ENCODE data around the gene MYCBPAP. TPM values are rescaled to one million over a fixed set of nuclear protein-coding genes. Genes with fewer than 3 reads are reported as not detected.
"Not testable (repeated sequence)": the region's sequence is repeated elsewhere in the genome, so short reads cannot be mapped to it uniquely, and the experiment has no call there.

The MYCBPAP gene
- total and polyA plus RNA-seq, 5 experiments from 2014 or later: 0.80 to 2.6 (median 1.3) TPM; not detected in 1

DNA sequence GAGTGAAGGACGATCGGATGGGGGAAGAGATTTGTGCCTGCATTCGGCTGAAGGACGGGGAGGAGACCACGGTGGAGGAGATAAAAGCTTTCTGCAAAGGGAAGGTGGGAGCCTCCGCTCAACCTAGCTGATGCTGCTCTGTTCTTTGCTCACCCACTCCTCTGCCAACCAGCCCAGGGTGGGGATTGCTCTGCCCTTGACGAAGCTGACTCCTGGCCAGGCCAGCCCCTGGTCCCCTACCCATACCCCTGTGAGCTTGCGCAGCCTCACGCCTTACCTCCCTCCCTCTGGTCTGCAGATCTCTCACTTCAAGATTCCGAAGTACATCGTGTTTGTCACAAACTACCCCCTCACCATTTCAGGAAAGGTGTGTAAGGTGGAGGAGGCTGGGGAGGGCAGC lies 34.3 kb upstream of the MYCBPAP start:
- Mint-ChIP-seq H3K27me3 (peaks cover 0 to 17% (median 9%) of the 10 kb centered on the region in 5 donors), H3K4me1 (peaks cover 9 to 25% (median 17%) of the 10 kb centered on the region in 4 donors), H3K36me3 (peaks cover 0 to 7% (median 0%) of the 10 kb centered on the region in 3 donors), H3K9me3 (no peaks in the 10 kb centered on the region), H3K27ac (no peak overlapping the region), H3K4me3 (no peak overlapping the region)
- POLR2A ChIA-PET: interaction anchor here (0.6 to 0.8 kb wide), 2 partner anchors 43 to 51 kb away, joined by 3 to 8 read pairs; no protein-coding TSS in a partner anchor
- no peak for DNase-seq
- no peak for ATAC-seq

- POLR2A ChIA-PET: interaction anchor here (0.8 kb wide), 1 partner anchor 42 kb away, joined by 3 read pairs; no protein-coding TSS in a partner anchor
- ATAC-seq: no peak
- H3K36me3 Mint-ChIP-seq: peaks cover 0 to 7% (median 0%) of the 10 kb centered on the region in 3 donors
Measured at GRCh38 chr17:50474523-50474922, 33.7 kb upstream of the MYCBPAP start.

DNA sequence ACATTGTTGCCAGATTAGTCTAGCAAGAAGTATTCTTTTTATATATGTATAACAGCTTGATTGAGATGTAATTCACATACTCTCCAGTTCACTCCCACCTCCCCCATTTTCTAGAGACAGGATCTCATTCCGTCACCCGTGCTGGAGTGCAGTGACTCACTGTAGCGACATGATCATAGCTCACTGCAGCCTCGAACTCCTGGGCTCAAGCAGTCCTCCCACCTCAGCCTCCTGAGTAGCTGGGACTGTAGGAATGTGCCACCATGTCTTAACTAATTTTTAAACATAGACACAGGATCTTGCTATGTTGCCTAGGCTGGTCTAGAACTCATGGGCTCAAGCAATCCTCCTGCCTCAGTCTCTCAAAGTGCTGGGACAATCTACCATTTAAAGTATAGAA lies 32.9 kb upstream of the MYCBPAP start:
- peaks cover 14 to 36% (median 27%) of the 10 kb centered on the region in 4 donors for H3K4me1 Mint-ChIP-seq
- POLR2A ChIA-PET: no interaction called here
- DNase-seq: no peak
- H3K9me3 Mint-ChIP-seq: no peaks in the 10 kb centered on the region
- no peak overlapping the region for H3K27ac Mint-ChIP-seq
- ATAC-seq: no peak
- peak overlapping the region in 1 of 10 donors; percentile 45 for H3K4me3 Mint-ChIP-seq
- H3K36me3 Mint-ChIP-seq: peaks cover 0 to 7% (median 3%) of the 10 kb centered on the region in 3 donors
- H3K27me3 Mint-ChIP-seq: peaks cover 0 to 9% (median 8%) of the 10 kb centered on the region in 5 donors

More at GRCh38 chr17:50474523-50474922, 33.7 kb upstream of the MYCBPAP start:
- no peaks in the 10 kb centered on the region for H3K9me3 Mint-ChIP-seq
- no peak overlapping the region for H3K4me3 Mint-ChIP-seq
- no peak overlapping the region for H3K27ac Mint-ChIP-seq
- peaks cover 0 to 15% (median 9%) of the 10 kb centered on the region in 5 donors for H3K27me3 Mint-ChIP-seq
- H3K4me1 Mint-ChIP-seq: peaks cover 10 to 28% (median 19%) of the 10 kb centered on the region in 4 donors
- DNase-seq: no peak

DNA sequence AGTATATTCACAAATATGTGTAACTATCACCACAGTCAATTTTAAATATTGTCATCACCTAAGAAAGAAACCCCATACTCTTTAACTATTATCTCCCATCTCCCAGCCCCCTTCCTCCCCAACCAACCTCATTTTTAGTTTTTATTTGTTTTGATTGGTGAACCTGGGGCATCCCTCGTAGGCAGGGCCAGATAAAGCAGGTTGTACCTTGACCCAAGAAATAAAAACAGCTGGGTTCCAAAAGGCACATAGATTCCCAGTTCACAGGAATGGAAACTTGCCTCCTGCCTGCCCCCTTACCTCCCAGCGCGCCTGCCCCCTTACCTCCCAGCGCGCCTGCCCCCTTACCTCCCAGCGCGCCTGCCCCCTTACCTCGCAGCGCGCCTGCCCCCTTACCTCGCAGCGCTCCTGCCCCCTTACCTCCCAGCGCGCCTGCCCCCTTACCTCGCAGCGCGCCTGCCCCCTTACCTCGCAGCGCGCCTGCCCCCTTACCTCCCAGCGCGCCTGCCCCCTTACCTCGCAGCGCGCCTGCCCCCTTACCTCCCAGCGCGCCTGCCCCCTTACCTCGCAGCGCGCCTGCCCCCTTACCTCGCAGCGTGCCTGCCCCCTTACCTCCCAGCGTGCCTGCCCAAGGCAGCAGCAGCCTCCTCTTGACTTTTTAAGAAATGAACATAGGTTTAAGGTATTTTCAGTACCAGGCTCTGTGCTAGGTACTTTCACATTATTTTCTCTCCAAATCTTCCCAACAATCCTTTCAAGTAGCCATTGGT lies 32.3 kb upstream of the MYCBPAP start:
- not testable (repeated sequence) for H3K27me3 Mint-ChIP-seq, ATAC-seq, H3K36me3 Mint-ChIP-seq, DNase-seq, H3K9me3 Mint-ChIP-seq
- Mint-ChIP-seq H3K4me3 (peak overlapping the region in 1 of 10 donors; percentile 45), H3K27ac (peak overlapping the region in 5 of 10 donors; percentile 12 to 83 (median 65)), H3K4me1 (peaks cover 13 to 35% (median 29%) of the 10 kb centered on the region in 4 donors)
- POLR2A ChIA-PET: interaction anchor here (1.3 kb wide), 1 partner anchor 49 kb away, joined by 3 read pairs; no protein-coding TSS in a partner anchor

DNA sequence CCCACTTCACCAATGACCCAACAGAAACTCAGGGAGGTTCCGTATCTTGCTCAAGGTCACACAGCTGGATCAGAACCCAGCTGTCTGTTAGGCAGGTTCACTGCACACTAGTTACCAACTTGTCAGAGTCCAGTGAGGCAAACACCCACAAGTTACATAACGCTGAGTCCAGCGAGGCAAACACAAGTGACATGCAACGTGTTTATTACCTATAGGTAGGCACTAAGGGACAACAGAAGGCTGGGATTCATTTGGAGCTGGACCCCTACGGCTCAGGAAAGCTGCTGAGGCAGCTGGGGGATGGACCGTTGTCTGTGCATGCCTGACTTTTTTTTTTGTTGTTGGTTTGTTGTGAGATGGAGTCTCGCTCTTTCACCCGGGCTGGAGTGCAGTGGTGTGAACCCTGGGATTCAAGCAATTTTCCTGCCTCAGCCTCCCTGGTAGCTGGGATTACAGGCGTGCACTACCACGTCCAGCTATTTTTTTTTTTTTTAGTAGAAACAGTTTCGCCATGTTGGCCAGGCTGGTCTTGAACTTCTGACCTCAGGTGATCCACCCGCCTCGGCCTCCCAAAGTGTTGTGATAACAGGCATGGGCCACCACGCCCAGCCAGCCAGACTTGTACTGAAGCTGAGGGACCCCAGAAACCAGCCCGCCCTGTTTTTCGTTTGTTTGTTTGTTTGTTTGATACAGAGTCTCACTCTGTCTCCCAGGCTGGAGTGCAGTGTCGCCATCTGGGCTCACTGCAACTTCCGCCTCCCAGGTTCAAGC lies 31.5 kb upstream of the MYCBPAP start:
- Mint-ChIP-seq H3K9me3 (no peaks in the 10 kb centered on the region), H3K4me1 (peaks cover 13 to 29% (median 25%) of the 10 kb centered on the region in 4 donors), H3K27me3 (peaks cover 0 to 6% (median 0%) of the 10 kb centered on the region in 5 donors), H3K4me3 (peak overlapping the region in 2 of 10 donors; percentile 2 to 15), H3K36me3 (peaks cover 0 to 7% (median 4%) of the 10 kb centered on the region in 3 donors), H3K27ac (peak overlapping the region in 7 of 10 donors; percentile 12 to 83 (median 40))
- DNase-seq: no peak
- POLR2A ChIA-PET: interaction anchor here (1.3 kb wide), 1 partner anchor 50 kb away, joined by 3 read pairs; no protein-coding TSS in a partner anchor
- no peak for ATAC-seq

GRCh38 chr17:50477976-50478375 lies 30.3 kb upstream of the MYCBPAP start:
- Mint-ChIP-seq H3K4me3 (peak overlapping the region; percentile 72 to 88 (median 78)), H3K27me3 (peaks cover 0 to 6% (median 0%) of the 10 kb centered on the region in 5 donors), H3K4me1 (peaks cover 13 to 34% (median 31%) of the 10 kb centered on the region in 4 donors), H3K27ac (peak overlapping the region; percentile 86 to 95 (median 93)), H3K9me3 (no peaks in the 10 kb centered on the region), H3K36me3 (peaks cover 0 to 16% (median 6%) of the 10 kb centered on the region in 3 donors)
- POLR2A ChIA-PET: interaction anchor here (1.9 kb wide), 1 partner anchor 81 kb away, joined by 7 read pairs; the partner anchor contains the start of gene LRRC59
- DNase-seq (no peak), ATAC-seq (no peak)

DNA sequence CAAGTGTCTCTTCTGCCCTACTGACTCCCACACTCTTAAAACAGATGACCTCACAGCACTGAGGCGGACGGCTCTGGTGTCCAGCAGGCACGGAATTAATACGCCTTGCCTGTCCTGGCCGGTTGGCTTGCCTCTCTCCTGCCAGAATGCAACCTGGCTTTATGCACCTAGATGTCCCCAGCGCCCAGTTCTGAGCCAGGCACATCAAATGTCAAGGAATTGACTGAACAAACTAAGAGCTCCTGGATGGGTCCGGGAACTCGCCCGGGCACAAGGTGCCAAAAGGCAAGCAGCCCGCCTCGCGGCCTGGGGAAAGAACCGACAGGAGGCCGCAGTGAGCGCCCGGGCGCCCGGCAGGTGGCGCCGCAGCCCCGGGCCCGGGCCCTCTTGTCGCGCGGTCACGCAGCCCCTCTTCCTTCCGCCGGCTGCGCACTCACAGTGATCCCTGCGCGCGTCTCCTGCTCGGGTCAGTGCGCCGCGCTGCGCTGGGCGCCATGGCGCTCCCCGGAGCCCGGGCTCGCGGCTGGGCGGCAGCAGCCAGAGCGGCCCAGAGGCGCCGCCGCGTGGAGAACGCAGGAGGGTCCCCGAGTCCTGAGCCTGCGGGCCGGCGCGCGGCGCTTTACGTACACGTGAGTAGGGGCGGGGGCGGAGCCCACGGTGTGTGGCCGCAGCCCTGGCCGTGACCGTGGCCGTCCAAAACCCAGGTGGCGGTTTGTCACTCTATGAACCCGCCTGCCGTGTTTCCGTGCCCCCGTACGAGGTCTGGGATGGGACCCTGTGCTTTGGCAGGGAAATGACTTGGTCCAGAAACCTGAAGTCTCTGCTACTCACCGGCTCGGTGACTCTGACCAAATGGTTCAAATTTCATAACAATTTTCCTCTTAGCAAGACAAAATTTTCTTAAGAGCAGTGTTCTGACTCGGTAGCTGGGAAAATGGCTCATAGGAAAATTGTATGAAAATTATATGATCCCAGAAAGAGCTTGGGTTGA lies 29.6 kb upstream of the MYCBPAP start, which contains the start of gene RSAD1:
Gene RSAD1 (plus strand): TSS at position 470 of the 991 bp plus-strand sequence. CDS start 25 bp downstream, at position 495.
- peaks cover 0 to 6% (median 0%) of the 10 kb centered on the region in 5 donors for H3K27me3 Mint-ChIP-seq

GRCh38 chr17:50479522-50480141 lies 28.6 kb upstream of the MYCBPAP start:
- POLR2A ChIA-PET: interaction anchor here (1.2 to 1.9 kb wide), 4 partner anchors 52 to 133 kb away, joined by 3 to 7 read pairs (median 6); partner anchors contain the start of genes LRRC59 and XYLT2
- peaks cover 0 to 32% (median 10%) of the 10 kb centered on the region in 3 donors for H3K36me3 Mint-ChIP-seq
- H3K9me3 Mint-ChIP-seq: no peaks in the 10 kb centered on the region
- ATAC-seq (peak; percentile 58 to 62), DNase-seq (peak; percentile 25 to 81 (median 55))
- peak overlapping the region in 9 of 10 donors; percentile 57 to 95 (median 88) for H3K27ac Mint-ChIP-seq
- H3K4me1 Mint-ChIP-seq: peaks cover 11 to 34% (median 31%) of the 10 kb centered on the region in 4 donors
- peaks cover 0 to 6% (median 0%) of the 10 kb centered on the region in 5 donors for H3K27me3 Mint-ChIP-seq
- peak overlapping the region; percentile 85 to 94 (median 90) for H3K4me3 Mint-ChIP-seq

More for the DNA sequence above, 29.6 kb upstream of the MYCBPAP start, which contains the start of gene RSAD1:
- peaks cover 12 to 34% (median 31%) of the 10 kb centered on the region in 4 donors for H3K4me1 Mint-ChIP-seq
- peak within 1 kb of the TSS; percentile 90 to 95 (median 93) for H3K27ac Mint-ChIP-seq
- H3K4me3 Mint-ChIP-seq: peak within 1 kb of the TSS; percentile 85 to 94 (median 90)
- POLR2A ChIA-PET: interaction anchor here (1.2 to 1.9 kb wide), 4 partner anchors 53 to 132 kb away, joined by 3 to 7 read pairs (median 6); partner anchors contain the start of genes LRRC59 and XYLT2
- ATAC-seq (peak; percentile 91 to 94), DNase-seq (peak; percentile 69 to 91 (median 82))
- H3K9me3 Mint-ChIP-seq: no peaks in the 10 kb centered on the region
- H3K36me3 Mint-ChIP-seq: peaks cover 0 to 22% (median 6%) of the 10 kb centered on the region in 3 donors

DNA sequence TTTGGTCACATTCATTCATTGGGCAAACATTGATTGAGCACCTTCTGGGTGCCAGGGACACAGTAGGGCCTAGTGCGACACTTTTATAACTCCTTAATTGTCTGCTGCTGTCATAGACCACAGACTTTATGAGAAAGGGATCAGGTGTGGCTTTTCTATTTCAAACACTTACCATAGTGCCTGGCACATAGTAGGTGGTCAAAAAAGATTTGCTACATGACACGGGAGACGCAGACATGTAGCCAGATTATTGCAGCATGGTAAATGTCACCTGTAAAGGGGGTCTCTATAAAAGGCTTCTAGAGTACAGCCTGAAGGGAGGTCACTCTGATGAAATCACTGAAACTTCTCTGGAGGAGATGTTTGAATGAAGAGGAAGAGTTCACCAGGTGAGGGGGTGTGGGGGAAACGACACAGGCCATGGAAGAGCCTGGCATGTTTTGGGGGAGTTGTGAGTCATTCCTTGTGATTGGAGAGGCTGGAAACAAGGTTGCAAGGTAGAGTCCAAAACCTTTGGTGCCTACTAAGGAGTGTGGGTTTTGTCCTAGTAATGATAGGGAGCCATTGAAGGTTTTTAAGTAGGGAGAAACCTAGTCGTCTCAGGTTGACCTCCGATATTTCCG lies 28.0 kb upstream of the MYCBPAP start:
- POLR2A ChIA-PET: interaction anchor here (1.2 to 1.9 kb wide), 3 partner anchors 52 to 134 kb away, joined by 3 to 7 read pairs (median 7); partner anchors contain the start of genes LRRC59 and XYLT2
- Mint-ChIP-seq H3K27ac (peak overlapping the region in 6 of 10 donors; percentile 39 to 95 (median 74)), H3K36me3 (peaks cover 0 to 38% (median 10%) of the 10 kb centered on the region in 3 donors), H3K4me3 (peak overlapping the region; percentile 85 to 94 (median 90)), H3K9me3 (no peaks in the 10 kb centered on the region), H3K4me1 (peaks cover 11 to 34% (median 31%) of the 10 kb centered on the region in 4 donors), H3K27me3 (peaks cover 0 to 6% (median 0%) of the 10 kb centered on the region in 5 donors)
- no peak for DNase-seq
- no peak for ATAC-seq

DNA sequence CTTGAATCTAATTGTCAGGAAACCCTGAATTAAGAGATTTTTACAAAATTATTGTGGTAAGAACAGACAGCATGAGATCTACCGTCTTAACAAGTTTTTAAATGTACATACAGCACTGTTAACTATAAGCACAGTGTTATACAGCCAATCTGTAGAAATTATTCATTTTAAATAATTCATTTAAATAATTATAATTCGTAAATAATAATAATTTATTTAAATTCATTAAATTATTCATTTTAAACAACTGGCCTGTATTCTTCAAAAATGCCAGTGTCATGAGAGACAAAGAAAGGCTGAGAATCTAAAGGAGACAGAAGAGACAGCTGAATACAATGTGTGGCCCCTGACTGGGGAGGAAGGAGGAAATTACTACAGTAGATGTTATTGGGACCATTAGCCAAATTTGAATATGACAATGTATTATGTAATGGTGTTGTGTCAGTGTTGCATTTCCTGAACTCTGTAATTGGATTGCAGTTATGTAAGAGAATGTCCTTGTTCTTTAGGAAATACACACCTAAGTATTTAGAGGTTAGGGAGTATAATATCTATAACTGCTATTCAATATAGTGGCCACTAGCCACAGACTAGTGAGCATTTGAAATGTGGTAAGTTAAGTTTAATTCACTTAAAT lies 27.3 kb upstream of the MYCBPAP start:
- Mint-ChIP-seq H3K4me3 (peak overlapping the region in 3 of 10 donors; percentile 28 to 92 (median 30)), H3K9me3 (no peaks in the 10 kb centered on the region), H3K36me3 (peaks cover 0 to 45% (median 14%) of the 10 kb centered on the region in 3 donors), H3K4me1 (peaks cover 11 to 34% (median 31%) of the 10 kb centered on the region in 4 donors), H3K27me3 (peaks cover 0 to 6% (median 0%) of the 10 kb centered on the region in 5 donors), H3K27ac (peak overlapping the region in 1 of 10 donors; percentile 46)
- POLR2A ChIA-PET: no interaction called here
- no peak for DNase-seq
- ATAC-seq: no peak
